ENCODE results near the gene CUEDC1. TPM values are rescaled to one million over a fixed set of nuclear protein-coding genes. Genes with fewer than 3 reads are reported as not detected.
A peak's percentile ranks its signal among the peaks of the same experiment; 100 is the strongest.

CUEDC1 gene
- total and polyA plus RNA-seq, 2 of the 13 experiments (the other 11 are each of a cell fraction or from before 2014, with no cell fraction given), result 7.4 to 12.9 TPM

GRCh38 chr17:57987581-57988300, 32.5 kb upstream of the CUEDC1 start, which contains the start of gene VEZF1 (continued):
- TF ChIP-seq MAX (IDR thresholded peaks at IDR 0.05) (peak; percentile 40; the same call in 1 of the 2 replicates), XBP1 (CRISPR knock-in tag; IDR thresholded peaks at IDR 0.05) (no peak), SNAPC2 (CRISPR knock-in tag; IDR thresholded peaks at IDR 0.05) (no peak), PCBP1 (IDR thresholded peaks at IDR 0.05; ENCODE audit: borderline replicate concordance, low read depth, low read length) (no peak; the same call in 1 of the 2 replicates), ZNF580 (CRISPR knock-in tag; IDR thresholded peaks at IDR 0.05; ENCODE audit: borderline replicate concordance, low read depth) (peak; percentile 47; the same call in 1 of the 2 replicates), ZNF326 (CRISPR knock-in tag; IDR thresholded peaks at IDR 0.05; ENCODE audit: borderline replicate concordance) (no peak), ZNF713 (CRISPR knock-in tag; IDR thresholded peaks at IDR 0.05) (no peak), NR2F1 (CRISPR knock-in tag; IDR thresholded peaks at IDR 0.05) (no peak), SAP130 (CRISPR knock-in tag; IDR thresholded peaks at IDR 0.05; ENCODE audit: low read depth) (peak; percentile 43), ZSCAN12 (CRISPR knock-in tag; IDR thresholded peaks at IDR 0.05) (no peak), ZSCAN30 (CRISPR knock-in tag; IDR thresholded peaks at IDR 0.05) (no peak; the same call in 1 of the 2 replicates), TFDP2 (CRISPR knock-in tag; IDR thresholded peaks at IDR 0.05) (no peak), YEATS4 (CRISPR knock-in tag; IDR thresholded peaks at IDR 0.05; ENCODE audit: borderline replicate concordance) (peak; percentile 77), ZBTB49 (CRISPR knock-in tag; IDR thresholded peaks at IDR 0.05; ENCODE audit: borderline replicate concordance) (no peak), MXD3 (CRISPR knock-in tag; IDR thresholded peaks at IDR 0.05) (peak; percentile 78), ZNF790 (CRISPR knock-in tag; IDR thresholded peaks at IDR 0.05; ENCODE audit: borderline replicate concordance) (peak; percentile 44; the same call in 1 of the 2 replicates), NCOA1 (CRISPR knock-in tag; IDR thresholded peaks at IDR 0.05) (no peak), NPAS2 (CRISPR knock-in tag; IDR thresholded peaks at IDR 0.05; ENCODE audit: borderline replicate concordance) (no peak), MXI1 (IDR thresholded peaks at IDR 0.05; ENCODE audit: borderline replicate concordance, low read depth, low read length) (0 out of 3 replicates have a peak, but pooled peaks have one; percentile 14), ZNF547 (CRISPR knock-in tag; IDR thresholded peaks at IDR 0.05) (peak; percentile 52; the same call in 1 of the 2 replicates), KDM5B (CRISPR knock-in tag; IDR thresholded peaks at IDR 0.05; ENCODE audit: borderline replicate concordance) (peak; percentile 58; the same call in 1 of the 2 replicates), JDP2 (CRISPR knock-in tag; IDR thresholded peaks at IDR 0.05; ENCODE audit: borderline replicate concordance) (no peak), ATM (IDR thresholded peaks at IDR 0.05; ENCODE audit: borderline replicate concordance) (no peak), MAZ (IDR thresholded peaks at IDR 0.05; ENCODE audit: borderline replicate concordance, low read depth, low read length) (0 out of 2 replicates have a peak, but pooled peaks have one; percentile 40), MAZ (CRISPR knock-in tag; IDR thresholded peaks at IDR 0.05; ENCODE audit: low read depth) (0 out of 2 replicates have a peak, but pooled peaks have one; percentile 22), ZNF317 (CRISPR knock-in tag; IDR thresholded peaks at IDR 0.05) (no peak; the same call in 1 of the 2 replicates), POLR2A (IDR thresholded peaks at IDR 0.05; ENCODE audit: insufficient read depth in 1 of 2, low read depth in 2 of 2, low read length in 2 of 2) (peak in 1 of 2 experiments; percentile 27; a peak in 3 of 4 replicates)

Data from HepG2 (cell line).